HEK293 (cell line): ENCODE results near the gene C6orf141.
A peak's percentile ranks its signal among the peaks of the same experiment; 100 is the strongest.

Source experiments
- EGR2 ChIP-seq: fragments of 450-650 bp; formaldehyde crosslinking; IDR thresholded peaks from 2 replicates; pipeline ENCODE4 v1.5.1; 2016; ENCODE audit warnings: low read depth, missing biosample characterization, missing genetic modification characterization
- MEIS1 ChIP-seq: sonication (generic); formaldehyde crosslinking; IDR thresholded peaks from 2 replicates; pipeline ENCODE4 v1.8.1; 2022; ENCODE audit warnings: missing genetic modification reagents, mild to moderate bottlenecking, borderline replicate concordance
- PRDM1 ChIP-seq: fragments of 450-650 bp; formaldehyde crosslinking; IDR thresholded peaks from 2 replicates; pipeline ENCODE4; 2016; ENCODE audit warnings: missing biosample characterization, missing genetic modification characterization
- SETDB1 ChIP-seq: IDR thresholded peaks from one replicate; pipeline ENCODE4 v1.6.1; 2017; ENCODE audit warnings: mild to moderate bottlenecking, low read length, moderate library complexity, mixed read lengths; ENCODE audit not compliant: insufficient read length
- SP3 ChIP-seq: fragments of 450-650 bp; formaldehyde crosslinking; IDR thresholded peaks from 2 replicates; pipeline ENCODE4 v1.5.1; 2016; ENCODE audit warnings: missing biosample characterization, missing genetic modification characterization
- SP7 ChIP-seq: fragments of 450-650 bp; formaldehyde crosslinking; IDR thresholded peaks from 2 replicates; pipeline ENCODE4 v1.5.1; 2016; ENCODE audit warnings: missing biosample characterization, missing genetic modification characterization
- ZBTB44 ChIP-seq: fragments of 450-650 bp; IDR thresholded peaks from 2 replicates; pipeline ENCODE4 v1.5.1; 2018; ENCODE audit warnings: missing biosample characterization, mild to moderate bottlenecking, missing genetic modification characterization
- ZBTB6 ChIP-seq: fragments of 450-650 bp; formaldehyde crosslinking; IDR thresholded peaks from 2 replicates; pipeline ENCODE4 v1.5.1; 2017; ENCODE audit warnings: missing biosample characterization, missing genetic modification characterization
- ZNF121 ChIP-seq: fragments of 450-650 bp; formaldehyde crosslinking; IDR thresholded peaks from 2 replicates; pipeline ENCODE4 v1.5.1; 2016; ENCODE audit warnings: missing biosample characterization, missing genetic modification characterization
- ZNF2 ChIP-seq: fragments of 450-650 bp; formaldehyde crosslinking; IDR thresholded peaks from 2 replicates; pipeline ENCODE4 v1.5.1; 2016; ENCODE audit warnings: missing biosample characterization, missing genetic modification characterization
- ZNF24 ChIP-seq: fragments of 450-650 bp; formaldehyde crosslinking; IDR thresholded peaks from 2 replicates; pipeline ENCODE4 v1.5.1; 2016; ENCODE audit warnings: missing biosample characterization, missing genetic modification characterization
- ZNF280D ChIP-seq: fragments of 450-650 bp; formaldehyde crosslinking; IDR thresholded peaks from 2 replicates; pipeline ENCODE4 v1.5.1; 2016; ENCODE audit warnings: missing biosample characterization, missing genetic modification characterization
- ZNF37A ChIP-seq: fragments of 450-650 bp; IDR thresholded peaks from 2 replicates; pipeline ENCODE4 v1.5.1; 2018; ENCODE audit warnings: missing biosample characterization, missing genetic modification characterization
- ZNF549 ChIP-seq: fragments of 450-650 bp; IDR thresholded peaks from 2 replicates; pipeline ENCODE4 v1.5.1; 2018; ENCODE audit warnings: missing biosample characterization, missing genetic modification characterization, mild to moderate bottlenecking, inconsistent platforms, moderate library complexity
- ZNF558 ChIP-seq: fragments of 450-650 bp; formaldehyde crosslinking; IDR thresholded peaks from 2 replicates; pipeline ENCODE4 v1.5.1; 2016; ENCODE audit warnings: missing biosample characterization, missing genetic modification characterization
- ZNF624 ChIP-seq: fragments of 450-650 bp; formaldehyde crosslinking; IDR thresholded peaks from 2 replicates; pipeline ENCODE4 v1.5.1; 2017; ENCODE audit warnings: missing biosample characterization, missing genetic modification characterization
- ZNF629 ChIP-seq: fragments of 450-650 bp; formaldehyde crosslinking; IDR thresholded peaks from 2 replicates; pipeline ENCODE4 v1.5.1; 2017; ENCODE audit warnings: missing biosample characterization, missing genetic modification characterization
- ZNF654 ChIP-seq: fragments of 450-650 bp; formaldehyde crosslinking; IDR thresholded peaks from 2 replicates; pipeline ENCODE4 v1.5.1; 2016; ENCODE audit warnings: low read depth, missing biosample characterization, missing genetic modification characterization
- ZNF677 ChIP-seq: fragments of 450-650 bp; IDR thresholded peaks from 2 replicates; pipeline ENCODE4 v1.5.0; 2018; ENCODE audit warnings: missing biosample characterization, mild to moderate bottlenecking, missing genetic modification characterization, moderate library complexity
- ZNF692 ChIP-seq: fragments of 450-650 bp; formaldehyde crosslinking; IDR thresholded peaks from 2 replicates; pipeline ENCODE4 v1.5.1; 2016; ENCODE audit warnings: missing biosample characterization, missing genetic modification characterization
- ZNF776 ChIP-seq: fragments of 450-650 bp; formaldehyde crosslinking; IDR thresholded peaks from 2 replicates; pipeline ENCODE4 v1.5.0; 2017; ENCODE audit warnings: missing biosample characterization, missing genetic modification characterization, borderline replicate concordance
- ZSCAN23 ChIP-seq: fragments of 450-650 bp; formaldehyde crosslinking; IDR thresholded peaks from 2 replicates; pipeline ENCODE4 v1.5.1; 2016; ENCODE audit warnings: missing biosample characterization, missing genetic modification characterization
- TF ChIP-seq, protein P1 (sequence below): fragments of 450-650 bp; formaldehyde crosslinking; IDR thresholded peaks from 2 replicates; pipeline ENCODE4 v1.5.1; 2016; ENCODE audit warnings: missing biosample characterization, missing genetic modification characterization
- TF ChIP-seq, protein P2 (sequence below): fragments of 450-650 bp; formaldehyde crosslinking; IDR thresholded peaks from 2 replicates; pipeline ENCODE4 v1.5.1; 2017; ENCODE audit warnings: missing biosample characterization, missing genetic modification characterization

Gene C6orf141

GRCh38 chr6:49556429-49556837 is 6.0 kb downstream of the C6orf141 start (continued):
- TF ChIP-seq ZNF692 (tag by site-specific recombination) (no peak), MEIS1 (peak; percentile 89), ZNF629 (tag by site-specific recombination) (peak; percentile 79), SETDB1 (no peak), ZNF776 (no peak), SP7 (peak; percentile 98), ZNF24 (no peak; the same call in 1 of the 2 replicates), PRDM1 (tag by site-specific recombination) (0 out of 2 replicates have a peak, but pooled peaks have one; percentile 16), ZNF654 (tag by site-specific recombination) (no peak), EGR2 (tag by site-specific recombination) (no peak), ZNF624 (no peak), ZNF121 (tag by site-specific recombination) (no peak), ZNF280D (no peak), ZNF549 (tag by site-specific recombination) (no peak), ZNF677 (tag by site-specific recombination) (no peak), ZSCAN23 (tag by site-specific recombination) (no peak), ZBTB6 (no peak), ZNF2 (tag by site-specific recombination) (no peak), ZBTB44 (tag by site-specific recombination) (peak; percentile 96), ZNF558 (tag by site-specific recombination) (peak; percentile 39; the same call in 1 of the 2 replicates), SP3 (tag by site-specific recombination) (peak; percentile 58), ZNF37A (tag by site-specific recombination) (no peak)
- TF ChIP-seq, protein P1, sequence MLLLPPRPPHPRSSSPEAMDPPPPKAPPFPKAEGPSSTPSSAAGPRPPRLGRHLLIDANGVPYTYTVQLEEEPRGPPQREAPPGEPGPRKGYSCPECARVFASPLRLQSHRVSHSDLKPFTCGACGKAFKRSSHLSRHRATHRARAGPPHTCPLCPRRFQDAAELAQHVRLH, result no peak
- TF ChIP-seq, protein P2, sequence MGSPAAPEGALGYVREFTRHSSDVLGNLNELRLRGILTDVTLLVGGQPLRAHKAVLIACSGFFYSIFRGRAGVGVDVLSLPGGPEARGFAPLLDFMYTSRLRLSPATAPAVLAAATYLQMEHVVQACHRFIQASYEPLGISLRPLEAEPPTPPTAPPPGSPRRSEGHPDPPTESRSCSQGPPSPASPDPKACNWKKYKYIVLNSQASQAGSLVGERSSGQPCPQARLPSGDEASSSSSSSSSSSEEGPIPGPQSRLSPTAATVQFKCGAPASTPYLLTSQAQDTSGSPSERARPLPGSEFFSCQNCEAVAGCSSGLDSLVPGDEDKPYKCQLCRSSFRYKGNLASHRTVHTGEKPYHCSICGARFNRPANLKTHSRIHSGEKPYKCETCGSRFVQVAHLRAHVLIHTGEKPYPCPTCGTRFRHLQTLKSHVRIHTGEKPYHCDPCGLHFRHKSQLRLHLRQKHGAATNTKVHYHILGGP (tag by site-specific recombination), result no peak
